CD14-positive monocyte (primary cell): ENCODE measurements around the gene PABPC3. TPM values are rescaled to one million over a fixed set of nuclear protein-coding genes. Genes with fewer than 3 reads are reported as not detected.

Experiments
- DNase-seq, 3 donors: peaks; one replicate each; pipeline ENCODE4 v3.0.0-alpha.2; 2011 to 2022
- H2AFZ ChIP-seq: 2 replicates; pipeline ENCODE4 v1.6.0; 2012; ENCODE audit warnings: mild to moderate bottlenecking, low read depth, low read length, inconsistent platforms; ENCODE audit not compliant: insufficient read depth, poor library complexity, severe bottlenecking
- H3K27ac ChIP-seq, 2 donors: 1 replicate in 1 of 2; 2 replicates in 1 of 2; pipeline ENCODE4 v1.5.1; 2012 to 2013; ENCODE audit warnings: low read length in 2 of 2, control low read depth in 1 of 2, inconsistent platforms in 1 of 2, low read depth in 1 of 2, mild to moderate bottlenecking in 1 of 2
- H3K27me3 ChIP-seq, 2 donors: one replicate each; pipeline versions ENCODE4 v1.6.0 to v1.6.1; 2011 to 2013; ENCODE audit warnings: low read length in 2 of 2; ENCODE audit not compliant: control insufficient read depth in 2 of 2, insufficient read depth in 2 of 2
- H3K36me3 ChIP-seq, 2 donors: replicated peaks in 1 of 2; 1 replicate in 1 of 2; 2 replicates in 1 of 2; pipeline versions ENCODE4 v1.5.1 to v1.6.1; 2012 to 2013; ENCODE audit warnings: low read length in 2 of 2, control low read depth in 1 of 2, inconsistent platforms in 1 of 2, mild to moderate bottlenecking in 1 of 2; ENCODE audit not compliant: insufficient read depth in 2 of 2, control insufficient read depth in 1 of 2
- H3K4me1 ChIP-seq, 2 donors: 1 replicate in 1 of 2; 2 replicates in 1 of 2; pipeline versions ENCODE4 v1.5.1 to v1.6.1; 2012 to 2013; ENCODE audit warnings: low read length in 2 of 2, control low read depth in 1 of 2, inconsistent platforms in 1 of 2, mild to moderate bottlenecking in 1 of 2, moderate library complexity in 1 of 2; ENCODE audit not compliant: insufficient read depth in 2 of 2, control insufficient read depth in 1 of 2
- H3K4me2 ChIP-seq: replicated peaks from 2 replicates; pipeline ENCODE3; 2012; ENCODE audit warnings: low read length, moderate library complexity, mild to moderate bottlenecking; ENCODE audit not compliant: poor library complexity, severe bottlenecking; ENCODE audit errors: extremely low read depth
- H3K4me3 ChIP-seq, 3 experiments: fragments of 200-600 bp in 1 of 3; sonication (generic) in 1 of 3; replicated peaks in 1 of 3; 1 replicate in 2 of 3; 2 replicates in 1 of 3; pipeline ENCODE4 v1.5.1; 2011 to 2013; ENCODE audit warnings: low read length in 3 of 3, mild to moderate bottlenecking in 3 of 3, control low read depth in 2 of 3, low read depth in 2 of 3, inconsistent platforms in 1 of 3, moderate library complexity in 1 of 3
- H3K79me2 ChIP-seq: 2 replicates; pipeline ENCODE4 v1.6.0; 2012; ENCODE audit warnings: mild to moderate bottlenecking, control low read depth, inconsistent platforms, low read length, moderate library complexity; ENCODE audit not compliant: insufficient read depth
- H3K9ac ChIP-seq: 2 replicates; pipeline ENCODE4 v1.6.0; 2017; ENCODE audit warnings: low read length, mild to moderate bottlenecking; ENCODE audit not compliant: insufficient read depth, poor library complexity, severe bottlenecking
- H3K9me3 ChIP-seq, 2 donors: replicated peaks in 1 of 2; 1 replicate in 1 of 2; 2 replicates in 1 of 2; pipeline versions ENCODE4 v1.5.1 to v1.6.1; 2012 to 2013; ENCODE audit warnings: low read length in 2 of 2, control low read depth in 1 of 2; ENCODE audit not compliant: control insufficient read depth in 1 of 2, insufficient read depth in 1 of 2
- H4K20me1 ChIP-seq: 2 replicates; pipeline ENCODE4 v1.6.0; 2012; ENCODE audit warnings: mild to moderate bottlenecking, low read length, control low read depth, moderate library complexity; ENCODE audit not compliant: insufficient read depth
- H3K27ac Mint-ChIP-seq, 7 donors: one replicate each; pipeline ENCODE4 v1.8.0; 2020; ENCODE audit warnings: mild to moderate bottlenecking in 7 of 7, mixed read lengths in 7 of 7, moderate library complexity in 6 of 7, inconsistent platforms in 2 of 7
- H3K27me3 Mint-ChIP-seq, 3 donors: one replicate each; pipeline ENCODE4 v1.8.0; 2021 to 2022; ENCODE audit warnings: low read depth in 3 of 3, mild to moderate bottlenecking in 3 of 3, mixed read lengths in 3 of 3, moderate library complexity in 3 of 3, inconsistent platforms in 1 of 3
- H3K36me3 Mint-ChIP-seq, 2 donors: one replicate each; pipeline ENCODE4 v1.8.0; 2020; ENCODE audit warnings: mixed read lengths in 2 of 2, inconsistent platforms in 1 of 2, mild to moderate bottlenecking in 1 of 2
- H3K4me1 Mint-ChIP-seq: one replicate; pipeline ENCODE4 v1.8.0; 2020; ENCODE audit warnings: mild to moderate bottlenecking, mixed read lengths
- H3K4me3 Mint-ChIP-seq, 2 donors: one replicate each; pipeline ENCODE4 v1.8.0; 2020; ENCODE audit warnings: mild to moderate bottlenecking in 2 of 2, mixed read lengths in 2 of 2, moderate library complexity in 1 of 2
- H3K9me3 Mint-ChIP-seq, 7 donors: one replicate each; pipeline ENCODE4 v1.8.0; 2020 to 2022; ENCODE audit warnings: mixed read lengths in 7 of 7, mild to moderate bottlenecking in 6 of 7, moderate library complexity in 6 of 7, inconsistent platforms in 2 of 7
- CTCF ChIP-seq: fragments of 200-600 bp; IDR thresholded peaks from one replicate; pipeline ENCODE4 v1.8.0; 2022; ENCODE audit warnings: antibody characterized with exemption, mild to moderate bottlenecking
- WGBS: methylation state at CpG from one replicate; pipeline ENCODE4 v1.1.5; 2013; ENCODE audit warnings: missing lambda C conversion rate; ENCODE audit not compliant: insufficient coverage; 5-methylcytosine and 5-hydroxymethylcytosine counted together
- intact Hi-C, 2 donors: fragments of 100-400 bp; cut with micrococcal nuclease; formaldehyde crosslinking; loops; one replicate each; pipeline versions ENCODE4 v1.15.0 to v1.15.1; 2023
- polyA plus RNA-seq, 3 donors: library from polyadenylated mRNA; depleted of rRNA in 1 of 3; unstranded in 2 of 3; stranded (reverse) in 1 of 3; fragments of 300-500 nt in 2 of 3; fragments of >200 nt in 1 of 3; fragmentation: Illumina TruSeq in 2 of 3; gene quantifications; 1 replicate in 2 of 3; 2 replicates in 1 of 3; pipeline ENCODE4 v1.2.3, GENCODE V29; 2012 to 2021

PABPC3 gene
- polyA plus RNA-seq, 3 donors: 0.04 to 0.17 (median 0.08) TPM

- Histone ChIP-seq H3K79me2 (no peaks in the 10 kb centered on the region), H2AFZ (no peak overlapping the region), H3K9ac (no peak overlapping the region), H3K4me1 (no peaks in the 10 kb centered on the region), H3K27me3 (peaks cover 0 to 3% of the 10 kb centered on the region in 2 donors), H4K20me1 (no peaks in the 10 kb centered on the region), H3K9me3 (peaks cover 0 to 5% of the 10 kb centered on the region in 2 donors), H3K4me2 (no peak overlapping the region), H3K27ac (no peak overlapping the region), H3K4me3 (no peak overlapping the region), H3K36me3 (no peaks in the 10 kb centered on the region)
- intact Hi-C loops: no loop called here
- no peak overlapping the region for H3K4me3 Mint-ChIP-seq
- H3K9me3 Mint-ChIP-seq: peaks cover 0 to 13% (median 8%) of the 10 kb centered on the region in 7 donors
- H3K27ac Mint-ChIP-seq: no peak overlapping the region
- no peak for TF ChIP-seq CTCF
- H3K4me1 Mint-ChIP-seq: no peaks in the 10 kb centered on the region
- 80% methylated on average over 1 of the region's 7 CpGs for WGBS
- no peak for DNase-seq
- H3K36me3 Mint-ChIP-seq: no peaks in the 10 kb centered on the region
- peaks cover 2 to 13% (median 5%) of the 10 kb centered on the region in 3 donors for H3K27me3 Mint-ChIP-seq
Observed at GRCh38 chr13:25143706-25144105, 47.8 kb downstream of the PABPC3 start.

- Histone ChIP-seq H3K4me1 (no peaks in the 10 kb centered on the region), H3K4me2 (no peak overlapping the region), H3K9me3 (no peaks in the 10 kb centered on the region), H3K9ac (no peak overlapping the region), H3K4me3 (no peak overlapping the region), H3K79me2 (no peaks in the 10 kb centered on the region), H2AFZ (no peak overlapping the region), H4K20me1 (no peaks in the 10 kb centered on the region), H3K27me3 (no peaks in the 10 kb centered on the region), H3K27ac (no peak overlapping the region), H3K36me3 (no peaks in the 10 kb centered on the region)
- H3K4me1 Mint-ChIP-seq: no peaks in the 10 kb centered on the region
- no peak overlapping the region for H3K4me3 Mint-ChIP-seq
- H3K36me3 Mint-ChIP-seq: no peaks in the 10 kb centered on the region
- no peak for TF ChIP-seq CTCF
- DNase-seq: no peak
- H3K27ac Mint-ChIP-seq: no peak overlapping the region
- H3K27me3 Mint-ChIP-seq: peaks cover 8 to 14% (median 10%) of the 10 kb centered on the region in 3 donors
- peaks cover 0 to 12% (median 4%) of the 10 kb centered on the region in 7 donors for H3K9me3 Mint-ChIP-seq
- intact Hi-C loops: no loop called here
- WGBS: 88% methylated on average over 2 of the region's 4 CpGs
Observed at GRCh38 chr13:25147638-25148401, 51.9 kb downstream of the PABPC3 start.
